Activated gamma-delta T cell (primary cell): Measurements from ENCODE around the gene GID8.

ENCODE experiments used
- DNase-seq: peaks from one replicate; lab custom pipeline; 2025; lab: John Stamatoyannopoulos, UW

Gene GID8

DNA sequence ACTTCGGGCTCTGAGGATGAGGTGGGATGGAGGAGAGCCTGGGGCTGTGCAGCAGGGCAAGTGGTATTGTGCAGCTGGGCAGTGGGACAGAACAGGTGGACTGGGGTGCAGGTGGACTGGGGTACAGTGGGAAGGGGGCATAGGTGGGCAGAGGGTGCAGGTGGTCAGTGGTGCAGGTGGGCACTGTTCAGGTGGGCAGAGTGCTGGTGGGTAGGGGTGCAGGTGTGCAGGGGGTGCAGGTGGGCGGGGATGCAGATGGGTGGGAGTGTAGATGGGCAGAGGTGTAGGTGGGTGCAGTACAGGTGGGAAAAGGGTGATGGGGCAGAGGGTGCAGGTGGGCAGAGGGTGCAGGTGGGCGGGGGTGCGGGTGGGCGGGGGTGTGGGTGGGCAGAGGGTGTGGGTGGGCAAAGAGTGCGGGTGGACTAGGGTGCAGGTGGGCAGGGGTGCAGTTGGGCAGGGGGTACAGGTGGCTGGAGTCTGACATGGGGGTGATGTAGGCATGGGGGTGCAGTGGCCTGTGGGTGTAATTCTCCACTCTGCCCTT is 48.4 kb downstream of the GID8 start:
- DNase-seq = no peak

DNA sequence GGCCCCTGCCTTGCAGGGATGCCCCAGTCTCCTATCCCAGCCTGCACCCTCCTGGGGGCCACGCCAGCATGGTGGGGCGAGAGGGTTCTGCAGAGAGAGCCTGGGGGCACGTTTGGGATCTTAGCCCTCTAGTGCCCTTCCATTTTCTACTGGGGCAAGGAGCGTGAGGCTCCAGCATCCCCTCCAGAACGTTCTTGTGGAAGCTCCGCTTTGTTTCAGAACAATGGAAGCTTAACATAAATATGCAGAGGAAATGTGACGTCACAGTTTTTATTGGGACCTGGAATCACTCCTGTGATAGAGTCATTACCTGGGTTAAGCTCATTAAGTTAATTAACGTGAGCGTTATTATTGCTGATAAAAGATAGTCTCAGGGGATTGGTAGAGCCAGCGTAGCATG is 49.2 kb downstream of the GID8 start:
- DNase-seq = no peak

DNA sequence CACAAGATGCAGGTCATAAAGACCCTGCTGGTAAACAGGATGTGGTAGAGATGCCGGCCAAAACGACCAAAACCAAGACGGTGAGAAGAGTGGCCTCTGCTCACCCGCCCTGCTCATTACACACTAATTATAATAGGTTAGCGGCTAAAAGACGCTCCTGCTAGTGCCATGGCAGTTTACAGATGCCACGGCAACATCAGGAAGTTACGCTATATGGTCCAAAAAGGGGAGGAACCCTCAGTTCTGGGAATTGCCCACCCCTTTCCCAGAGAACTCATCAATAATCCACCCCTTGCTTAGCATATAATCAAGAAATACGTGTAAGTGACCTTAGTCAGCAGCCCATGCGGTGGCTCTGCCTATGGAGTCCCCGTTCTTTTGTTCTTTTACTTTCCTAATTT is 51.3 kb downstream of the GID8 start:
- DNase-seq = no peak

DNA sequence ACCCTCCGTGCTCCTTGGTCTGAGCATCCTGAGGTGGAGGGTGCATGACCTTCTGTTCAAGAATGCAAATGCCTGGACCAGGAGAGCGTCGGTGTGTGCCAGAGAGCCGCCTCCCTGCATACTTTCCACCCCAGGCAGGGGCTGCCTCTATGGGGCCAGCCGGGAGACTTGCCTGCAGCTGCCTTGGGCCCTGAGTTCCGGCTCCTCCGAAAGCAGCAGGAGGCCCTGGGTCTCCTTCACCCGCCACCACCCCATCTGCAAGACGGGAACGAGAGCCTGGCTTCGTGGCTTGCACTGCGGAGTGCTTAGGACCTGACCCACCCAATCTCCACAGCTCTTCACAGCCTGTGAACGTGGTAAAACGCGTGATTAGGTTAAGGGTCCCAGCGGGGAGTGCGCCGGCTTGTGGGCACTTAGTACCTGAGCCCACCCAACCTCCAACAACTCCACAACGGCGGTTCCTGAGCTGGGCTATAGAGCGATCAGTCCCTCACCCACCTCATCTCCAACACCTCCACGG is 52.4 kb downstream of the GID8 start:
- DNase-seq = no peak

DNA sequence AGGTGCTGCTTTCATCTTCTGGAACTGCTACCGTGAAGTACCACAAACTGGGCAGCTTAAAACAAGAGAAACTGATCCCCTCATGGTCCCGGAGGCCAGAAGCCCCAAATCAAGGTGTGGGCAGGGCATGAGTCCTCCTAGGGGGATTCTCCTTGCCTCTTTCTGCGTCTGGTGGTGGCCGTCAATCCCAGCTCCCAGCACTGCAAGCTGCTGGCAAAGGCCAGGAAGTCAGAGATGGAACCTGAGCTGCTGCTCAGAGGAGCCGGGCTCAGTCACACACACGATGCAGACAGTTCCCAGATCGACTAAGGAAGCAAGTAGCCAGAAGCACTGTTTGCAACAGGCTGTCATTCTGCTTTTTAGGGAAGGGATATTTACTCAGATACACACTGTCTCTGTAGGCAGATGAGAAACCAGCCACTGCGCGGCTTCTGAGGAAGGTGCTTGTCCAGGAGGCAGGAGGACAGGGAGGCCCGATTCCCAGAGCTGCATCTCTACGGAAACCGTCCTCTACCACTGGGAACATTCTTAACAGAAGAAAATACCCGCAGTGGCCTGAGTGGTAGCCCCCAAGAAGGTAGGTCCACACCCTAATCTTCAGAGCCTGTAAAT is 53.4 kb downstream of the GID8 start:
- DNase-seq = no peak

DNA sequence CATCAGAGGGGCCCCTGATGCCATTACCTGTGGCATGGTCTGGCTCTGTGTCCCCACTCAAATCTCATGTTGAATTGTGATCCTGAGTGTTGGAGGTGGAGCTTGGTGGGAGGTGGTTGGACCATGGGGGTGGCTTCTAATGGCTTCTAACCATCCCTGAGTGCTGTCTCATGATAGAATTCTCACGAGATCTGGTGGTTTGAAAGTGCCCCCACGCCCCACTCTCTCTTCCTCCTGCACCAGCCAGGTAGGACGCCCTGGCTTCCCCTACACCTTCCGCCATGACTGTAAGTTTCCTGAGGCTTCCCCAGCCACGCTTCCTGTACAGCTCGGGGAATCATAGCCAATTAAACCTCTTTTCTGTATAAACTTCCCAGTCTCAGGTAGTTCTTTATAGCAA is 53.9 kb downstream of the GID8 start:
- DNase-seq = no peak

DNA sequence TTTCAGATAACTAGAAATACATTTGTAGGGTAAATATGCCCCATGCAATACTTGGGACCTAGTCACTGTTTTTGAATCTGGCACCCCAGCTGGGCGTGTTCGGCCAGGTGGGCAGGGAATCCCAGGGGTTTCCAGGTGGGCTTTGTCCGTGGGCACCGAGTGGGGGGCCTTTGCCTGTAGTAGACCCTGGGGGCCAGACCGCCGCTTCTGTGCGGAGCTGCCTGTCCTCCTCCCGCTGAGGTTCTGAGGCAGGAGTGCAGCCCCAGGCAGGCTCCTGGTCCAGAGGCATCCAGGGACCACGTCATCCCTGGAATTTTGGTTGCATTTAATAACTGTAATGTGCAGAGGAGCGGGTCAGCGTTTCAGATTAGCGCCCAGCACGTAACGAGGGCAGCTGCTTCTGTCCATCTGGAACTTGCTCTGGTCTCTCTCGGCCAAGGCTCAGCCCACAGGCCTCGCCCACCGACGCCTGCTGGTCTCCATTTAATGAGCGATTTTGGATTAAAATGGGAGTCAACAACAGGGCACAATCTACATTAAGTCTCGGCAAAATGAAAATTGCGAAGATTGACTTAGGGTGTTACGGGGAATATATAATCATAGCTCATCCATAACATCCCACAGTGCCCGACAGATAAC is 56.0 kb downstream of the GID8 start:
- DNase-seq = no peak

DNA sequence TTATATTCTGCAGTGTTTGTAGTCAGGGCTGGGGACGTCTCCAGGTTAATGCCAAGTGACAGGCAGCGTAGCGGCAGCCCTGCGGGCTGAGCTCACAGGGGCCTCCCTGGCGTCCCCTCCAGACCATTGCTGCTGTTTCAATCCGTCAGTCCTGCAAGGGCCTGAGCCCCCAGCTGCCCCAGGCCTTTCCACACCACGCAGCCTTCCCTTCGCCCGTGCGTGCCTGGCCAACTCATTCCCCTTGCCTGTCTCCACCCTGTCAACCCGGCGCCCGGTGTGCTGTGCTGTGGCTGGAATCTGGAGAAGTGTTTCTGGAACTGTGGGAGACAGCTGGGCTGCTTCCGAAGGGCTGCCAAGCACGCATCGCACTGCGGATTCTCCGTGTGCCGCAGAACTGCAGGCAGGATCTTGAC is 56.9 kb downstream of the GID8 start:
- no peak for DNase-seq

DNA sequence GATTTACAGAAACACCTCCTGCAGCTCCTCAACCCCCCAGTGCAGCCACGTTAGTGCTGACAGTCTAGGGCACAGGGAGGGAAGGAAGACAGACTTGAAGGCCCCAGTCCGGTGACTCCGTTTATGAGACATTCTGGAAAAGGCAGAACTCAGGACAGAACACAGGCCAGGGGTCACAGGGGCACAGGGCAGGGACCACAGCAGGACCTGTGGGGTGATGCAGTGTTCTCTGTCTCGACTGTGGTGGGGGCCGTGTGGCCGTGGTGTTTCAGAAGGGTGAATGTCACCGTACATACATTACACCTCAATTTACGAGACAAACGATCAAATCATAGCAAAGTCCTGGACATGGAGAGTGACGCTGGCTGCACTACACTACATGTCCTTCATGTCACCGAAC is 57.5 kb downstream of the GID8 start:
- no peak for DNase-seq

DNA sequence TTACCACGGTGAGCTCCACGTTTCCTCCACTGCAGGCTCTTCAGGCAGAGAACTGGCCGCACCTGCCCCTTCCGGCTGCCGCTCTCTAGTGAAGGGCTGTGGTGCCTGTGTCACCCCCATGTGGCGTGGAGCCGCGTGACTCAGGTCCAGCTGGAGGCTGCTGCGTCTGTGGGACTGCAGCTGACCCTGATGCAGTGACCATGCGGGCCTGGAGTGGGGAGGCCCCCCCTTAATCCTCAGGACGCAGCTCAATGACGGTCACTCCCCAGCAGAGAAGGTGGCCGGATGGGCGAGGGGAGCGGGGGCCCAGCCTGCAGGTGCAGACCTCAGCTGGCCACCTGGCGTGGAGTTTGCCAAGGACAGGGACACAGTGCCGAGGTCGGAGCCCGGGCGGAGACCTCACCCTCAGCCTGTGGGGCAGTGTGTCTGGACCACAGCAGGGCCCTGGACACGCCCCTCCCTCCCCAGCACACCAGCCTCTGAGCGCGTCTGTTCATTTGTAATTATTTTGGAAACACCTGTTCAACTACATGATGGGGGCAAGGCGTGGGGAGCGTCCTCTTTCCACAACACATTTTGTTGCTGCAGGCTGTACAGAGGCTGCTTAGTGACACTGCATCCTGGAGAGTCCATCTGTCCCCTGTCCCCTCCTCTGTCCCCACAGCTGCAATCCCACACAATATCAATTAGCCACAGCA is 58.1 kb downstream of the GID8 start:
- DNase-seq = no peak

DNA sequence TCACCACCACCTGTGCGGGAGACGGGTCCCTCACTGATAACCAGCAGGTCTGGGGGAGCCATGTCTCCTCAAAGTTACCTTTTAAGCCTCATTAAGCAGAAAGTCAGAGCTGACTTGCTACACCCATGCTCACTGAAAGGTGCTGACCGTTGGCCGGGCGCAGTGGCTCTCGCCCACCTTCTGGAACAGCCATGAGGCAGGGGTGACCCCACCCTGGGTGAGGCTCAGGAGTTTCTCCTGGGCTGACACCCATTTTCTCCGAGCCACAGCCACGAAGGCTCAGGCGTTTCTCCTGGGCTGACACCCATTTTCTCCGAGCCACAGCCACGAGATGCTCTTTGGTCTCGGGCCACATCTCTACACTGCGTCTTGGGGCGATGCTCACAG is 58.6 kb downstream of the GID8 start:
- no peak for DNase-seq

DNA sequence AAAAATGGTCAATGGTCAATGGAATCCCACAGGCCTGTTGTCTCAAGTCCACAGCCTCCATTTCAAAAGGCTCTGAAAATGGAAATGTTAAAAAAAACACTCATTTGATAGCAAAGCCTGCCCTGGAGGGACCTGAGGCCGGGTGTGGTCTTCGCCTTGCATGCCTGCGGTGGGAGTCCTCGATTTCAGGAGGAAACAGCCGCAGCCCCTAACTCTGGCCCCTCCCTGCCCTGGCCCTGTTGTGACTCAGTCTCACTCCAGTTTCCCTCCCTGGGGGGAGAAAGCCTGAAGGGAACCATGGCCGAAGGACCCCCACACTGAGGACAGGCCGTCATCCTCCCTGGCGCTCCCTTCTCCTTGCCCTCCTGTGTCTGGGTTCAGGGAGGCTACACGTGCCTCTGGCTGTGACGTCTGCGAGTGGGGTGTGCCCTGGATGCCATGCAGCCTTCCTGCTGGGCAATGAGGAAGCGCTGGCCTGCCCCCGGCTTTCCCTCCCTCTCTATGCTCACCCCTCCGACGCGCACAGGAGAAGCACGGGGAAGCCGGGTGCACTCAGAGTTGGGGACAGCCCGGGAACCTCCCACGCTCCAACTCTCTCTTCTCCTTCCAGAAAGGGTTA is 59.6 kb downstream of the GID8 start:
- DNase-seq = no peak
